ENCODE measurements around the gene SLC35E4. TPM values are rescaled to one million over a fixed set of nuclear protein-coding genes. Genes with fewer than 3 reads are reported as not detected.
"Not testable (repeated sequence)": the region's sequence is repeated elsewhere in the genome, so short reads cannot be mapped to it uniquely, and the experiment has no call there.

Gene SLC35E4
- 1 to 10 TPM; 4.4 to 7.8 TPM for total RNA-seq
- long read RNA-seq, donor 1, transcript SLC35E4-201 (2 exons, 2,714 nt): major isoform, 6 of 9 reads
- long read RNA-seq, donor 1, partial matches to known transcripts: 0 of 9 reads
- long read RNA-seq, donor 1, other reads (novel, unspliced or antisense): 3 of 9 reads
- long read RNA-seq, donor 2, transcript SLC35E4-201 (2 exons, 2,714 nt): major isoform, 71 of 75 reads
- long read RNA-seq, donor 2, partial matches to known transcripts: 0 of 75 reads
- long read RNA-seq, donor 2, other reads (novel, unspliced or antisense): 4 of 75 reads

GRCh38 chr22:30635273-30636225, at the start of gene SLC35E4:
Gene SLC35E4 (plus strand): TSS chr22:30635781. CDS start chr22:30636451, 670 bp downstream.
- intact Hi-C loops (cut with DNase I): no loop called here
- peak; percentile 98 for DNase-seq (ENCODE audit: low spot score)

GRCh38 chr22:30586414-30586813, 49.2 kb upstream of the SLC35E4 start:
- intact Hi-C loops (cut with DNase I): no loop called here
- DNase-seq (ENCODE audit: low spot score): no peak

GRCh38 chr22:30591191-30591587, 44.4 kb upstream of the SLC35E4 start:
- intact Hi-C loops (cut with DNase I): no loop called here
- DNase-seq (ENCODE audit: low spot score): no peak

- DNase-seq (ENCODE audit: low spot score): peak; percentile 98
- intact Hi-C loops (cut with DNase I): no loop called here
These were observed 43.8 kb upstream of the SLC35E4 start, which contains the start of gene PES1 for GRCh38 chr22:30591588-30592359. Gene PES1 (minus strand): TSS chr22:30591910. CDS start chr22:30591833, 77 bp downstream.

- DNase-seq (ENCODE audit: low spot score); intact Hi-C loops (cut with DNase I): not testable (repeated sequence)
These were observed 43.2 kb upstream of the SLC35E4 start for GRCh38 chr22:30592360-30592713.

GRCh38 chr22:30596199-30596598, 39.4 kb upstream of the SLC35E4 start:
- intact Hi-C loops (cut with DNase I): no loop called here
- DNase-seq (ENCODE audit: low spot score): no peak

- intact Hi-C loops (cut with DNase I): no loop called here
- DNase-seq (ENCODE audit: low spot score): no peak
These were observed 38.7 kb upstream of the SLC35E4 start for GRCh38 chr22:30596886-30597285.

GRCh38 chr22:30598986-30599385, 36.6 kb upstream of the SLC35E4 start:
- intact Hi-C loops (cut with DNase I): no loop called here
- no peak for DNase-seq (ENCODE audit: low spot score)

- intact Hi-C loops (cut with DNase I): no loop called here
These were observed 34.7 kb upstream of the SLC35E4 start for GRCh38 chr22:30600921-30601320.

GRCh38 chr22:30601464-30601863, 34.1 kb upstream of the SLC35E4 start:
- intact Hi-C loops (cut with DNase I): no loop called here
- no peak for DNase-seq (ENCODE audit: low spot score)

More at GRCh38 chr22:30600921-30601320, 34.7 kb upstream of the SLC35E4 start:
- DNase-seq (ENCODE audit: low spot score): no peak

- no peak for DNase-seq (ENCODE audit: low spot score)
- intact Hi-C loops (cut with DNase I): no loop called here
These were observed 33.5 kb upstream of the SLC35E4 start for GRCh38 chr22:30602049-30602448.

- intact Hi-C loops (cut with DNase I): no loop called here
These were observed 31.8 kb upstream of the SLC35E4 start for GRCh38 chr22:30603801-30604200.

GRCh38 chr22:30604723-30605122, 30.9 kb upstream of the SLC35E4 start:
- DNase-seq (ENCODE audit: low spot score): no peak
- intact Hi-C loops (cut with DNase I): no loop called here

More at GRCh38 chr22:30603801-30604200, 31.8 kb upstream of the SLC35E4 start:
- no peak for DNase-seq (ENCODE audit: low spot score)

- DNase-seq (ENCODE audit: low spot score): no peak
- intact Hi-C loops (cut with DNase I): no loop called here
These were observed 30.0 kb upstream of the SLC35E4 start for GRCh38 chr22:30605449-30606110.

GRCh38 chr22:30606455-30607299, 28.9 kb upstream of the SLC35E4 start, which contains the start of gene TCN2:
Gene TCN2 (plus strand): TSS chr22:30607174. CDS start chr22:30607332, 158 bp downstream.
- intact Hi-C loops (cut with DNase I): no loop called here
- DNase-seq (ENCODE audit: low spot score): peak; percentile 89

- intact Hi-C loops (cut with DNase I): no loop called here
- DNase-seq (ENCODE audit: low spot score): no peak
These were observed 28.2 kb upstream of the SLC35E4 start for GRCh38 chr22:30607300-30607930.

GRCh38 chr22:30607939-30608338, 27.6 kb upstream of the SLC35E4 start:
- intact Hi-C loops (cut with DNase I): no loop called here
- no peak for DNase-seq (ENCODE audit: low spot score)
